ENCODE results near the gene CAMKK2. TPM values are rescaled to one million over a fixed set of nuclear protein-coding genes. Genes with fewer than 3 reads are reported as not detected.

The CAMKK2 gene
- total and polyA plus RNA-seq, 2 donors from 2014 or later: 16.3 to 35.6 TPM

- no peaks in the 10 kb centered on the region for H3K9me3 ChIP-seq (ENCODE audit: control insufficient read depth in 2 of 3, insufficient read depth in 1 of 3, low read length in 3 of 3)
- FAIRE-seq: no peak
These were observed 44.7 kb downstream of the CAMKK2 start for GRCh38 chr12:121251838-121252237.

GRCh38 chr12:121250359-121250758, 46.1 kb downstream of the CAMKK2 start:
- intact Hi-C loops (cut with DNase I): no loop called here
- no peak for FAIRE-seq
- no peaks in the 10 kb centered on the region for H3K9me3 ChIP-seq (ENCODE audit: control insufficient read depth in 2 of 3, insufficient read depth in 1 of 3, low read length in 3 of 3)
- H3K4me3 ChIP-seq (ENCODE audit: low read length in 3 of 3): no peak overlapping the region
- DNase-seq: peak in 1 of 5 donors; percentile 32
- H3K9ac ChIP-seq (ENCODE audit: low read length in 3 of 3): no peak overlapping the region
- H3K27me3 ChIP-seq (ENCODE audit: control insufficient read depth, insufficient read depth, low read length): no peaks in the 10 kb centered on the region
- no peaks in the 10 kb centered on the region for H3K4me1 ChIP-seq (ENCODE audit: control insufficient read depth in 2 of 3, insufficient read depth in 2 of 3, low read depth in 1 of 3, low read length in 3 of 3)
- no peak overlapping the region for H3K27ac ChIP-seq (ENCODE audit: low read depth in 2 of 2, low read length in 2 of 2)
- TF ChIP-seq CTCF (IDR thresholded peaks at IDR 0.05; ENCODE audit: borderline replicate concordance, extremely low read depth, insufficient read depth): no peak
- H3K36me3 ChIP-seq (ENCODE audit: control insufficient read depth in 2 of 3, insufficient read depth in 3 of 3, low read length in 3 of 3): peaks cover 5 to 44% (median 24%) of the 10 kb centered on the region in 3 donors

More at GRCh38 chr12:121251838-121252237, 44.7 kb downstream of the CAMKK2 start:
- intact Hi-C loops (cut with DNase I): no loop called here
- Histone ChIP-seq H3K4me3 (ENCODE audit: low read length in 3 of 3) (no peak overlapping the region), H3K9ac (ENCODE audit: low read length in 3 of 3) (no peak overlapping the region), H3K4me1 (ENCODE audit: control insufficient read depth in 2 of 3, insufficient read depth in 2 of 3, low read depth in 1 of 3, low read length in 3 of 3) (no peaks in the 10 kb centered on the region), H3K27ac (ENCODE audit: low read depth in 2 of 2, low read length in 2 of 2) (no peak overlapping the region), H3K27me3 (ENCODE audit: control insufficient read depth, insufficient read depth, low read length) (no peaks in the 10 kb centered on the region), H3K36me3 (ENCODE audit: control insufficient read depth in 2 of 3, insufficient read depth in 3 of 3, low read length in 3 of 3) (peaks cover 7 to 54% (median 24%) of the 10 kb centered on the region in 3 donors)
- DNase-seq: no peak
- TF ChIP-seq CTCF (IDR thresholded peaks at IDR 0.05; ENCODE audit: borderline replicate concordance, extremely low read depth, insufficient read depth): no peak

GRCh38 chr12:121248622-121249021, 47.9 kb downstream of the CAMKK2 start:
- H3K9me3 ChIP-seq (ENCODE audit: control insufficient read depth in 2 of 3, insufficient read depth in 1 of 3, low read length in 3 of 3): no peaks in the 10 kb centered on the region
- H3K27ac ChIP-seq (ENCODE audit: low read depth in 2 of 2, low read length in 2 of 2): no peak overlapping the region
- FAIRE-seq: no peak
- intact Hi-C loops (cut with DNase I): no loop called here
- no peak overlapping the region for H3K4me3 ChIP-seq (ENCODE audit: low read length in 3 of 3)
- peaks cover 2 to 42% (median 21%) of the 10 kb centered on the region in 3 donors for H3K36me3 ChIP-seq (ENCODE audit: control insufficient read depth in 2 of 3, insufficient read depth in 3 of 3, low read length in 3 of 3)
- H3K9ac ChIP-seq (ENCODE audit: low read length in 3 of 3): no peak overlapping the region
- peak in 4 of 5 donors; percentile 71 to 73 (median 72) for DNase-seq
- TF ChIP-seq CTCF (IDR thresholded peaks at IDR 0.05; ENCODE audit: borderline replicate concordance, extremely low read depth, insufficient read depth): no peak
- H3K27me3 ChIP-seq (ENCODE audit: control insufficient read depth, insufficient read depth, low read length): no peaks in the 10 kb centered on the region
- no peaks in the 10 kb centered on the region for H3K4me1 ChIP-seq (ENCODE audit: control insufficient read depth in 2 of 3, insufficient read depth in 2 of 3, low read depth in 1 of 3, low read length in 3 of 3)

Measured in kidney (tissue), 14 donors.